ENCODE results near the gene PPARG.
A peak's percentile ranks its signal among the peaks of the same experiment; 100 is the strongest.

The PPARG gene

DNA sequence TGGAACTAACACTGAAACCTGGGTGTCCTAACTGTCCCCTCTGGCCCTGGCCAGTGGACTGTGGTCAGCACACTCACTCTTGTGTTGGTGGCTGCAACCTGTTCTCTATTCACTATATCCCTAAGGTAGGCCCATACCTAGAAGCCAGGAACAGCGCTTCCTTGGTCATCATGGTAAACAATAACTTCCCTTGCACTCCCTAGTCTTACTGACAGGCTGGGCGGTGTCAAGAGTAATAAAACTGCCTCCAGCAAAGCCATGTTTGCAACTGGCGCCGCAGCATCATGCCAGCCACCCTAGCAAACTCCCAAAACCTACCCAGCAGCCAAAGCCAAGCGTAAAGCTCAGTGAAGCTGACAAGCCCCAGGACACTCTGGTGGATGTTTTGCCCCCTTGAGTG, 132.3 kb downstream of the PPARG start:
- peaks cover 0 to 15% (median 9%) of the 10 kb centered on the region in 4 experiments for H3K4me1 ChIP-seq (ENCODE audit: control extremely low read depth in 1 of 4, control insufficient read depth in 4 of 4, insufficient read depth in 4 of 4, low read length in 3 of 4)
- WGBS (ENCODE audit: insufficient coverage) = 100% methylated on average over 4 of the region's 5 CpGs
- no peak for DNase-seq
- POLR2A ChIA-PET = interaction anchor here (0.6 kb wide), 1 partner anchor 160 kb away, joined by 3 read pairs; no protein-coding TSS in a partner anchor
- CTCF ChIA-PET = no interaction called here
- no peaks in the 10 kb centered on the region for H3K36me3 ChIP-seq (ENCODE audit: control insufficient read depth in 4 of 4, insufficient read depth in 4 of 4, low read length in 3 of 4)
- H3K27ac ChIP-seq (ENCODE audit: insufficient read depth in 1 of 2, low read depth in 1 of 2, low read length in 2 of 2, poor library complexity in 1 of 2, severe bottlenecking in 2 of 2) = no peak overlapping the region
- H3K9me3 ChIP-seq (ENCODE audit: control extremely low read depth in 1 of 5, control insufficient read depth in 4 of 5, insufficient read depth in 2 of 5, low read depth in 1 of 5, low read length in 4 of 5) = no peaks in the 10 kb centered on the region
- H3K27me3 ChIP-seq (replicated peaks in 2 of 5; ENCODE audit: control insufficient read depth in 4 of 5, insufficient read depth in 5 of 5, low read length in 4 of 5) = peaks cover 0 to 7% (median 3%) of the 10 kb centered on the region in 5 experiments
- H3K4me3 ChIP-seq (ENCODE audit: control insufficient read depth in 1 of 7, extremely low read depth in 1 of 7, insufficient read depth in 4 of 7, low read depth in 2 of 7, low read length in 6 of 7) = no peak overlapping the region

DNA sequence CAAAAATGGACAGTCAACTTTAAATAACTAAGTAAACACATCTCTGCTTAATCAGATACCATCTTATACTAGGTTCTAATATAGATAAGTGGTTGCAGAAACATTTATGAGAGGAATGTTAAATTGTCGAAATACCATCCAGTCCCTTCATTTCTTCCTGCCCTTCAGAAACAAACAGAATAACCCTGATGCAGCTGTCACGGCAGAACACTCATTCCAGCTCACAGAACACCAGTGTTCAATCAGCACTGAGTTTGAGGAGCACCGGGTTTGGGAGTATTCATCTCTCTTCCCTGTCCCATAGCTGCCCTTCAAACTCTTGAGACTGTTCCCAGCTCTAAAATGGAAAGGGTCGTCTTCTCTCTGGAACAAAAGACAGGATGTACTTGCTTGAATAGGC, 134.3 kb downstream of the PPARG start:
- Histone ChIP-seq H3K36me3 (ENCODE audit: control insufficient read depth in 4 of 4, insufficient read depth in 4 of 4, low read length in 3 of 4) (no peaks in the 10 kb centered on the region), H3K4me3 (ENCODE audit: control insufficient read depth in 1 of 7, extremely low read depth in 1 of 7, insufficient read depth in 4 of 7, low read depth in 2 of 7, low read length in 6 of 7) (no peak overlapping the region), H3K4me1 (ENCODE audit: control extremely low read depth in 1 of 4, control insufficient read depth in 4 of 4, insufficient read depth in 4 of 4, low read length in 3 of 4) (peaks cover 0 to 15% (median 9%) of the 10 kb centered on the region in 4 experiments), H3K9me3 (ENCODE audit: control extremely low read depth in 1 of 5, control insufficient read depth in 4 of 5, insufficient read depth in 2 of 5, low read depth in 1 of 5, low read length in 4 of 5) (no peaks in the 10 kb centered on the region), H3K27me3 (replicated peaks in 2 of 5; ENCODE audit: control insufficient read depth in 4 of 5, insufficient read depth in 5 of 5, low read length in 4 of 5) (peaks cover 0 to 7% (median 4%) of the 10 kb centered on the region in 5 experiments), H3K27ac (ENCODE audit: insufficient read depth in 1 of 2, low read depth in 1 of 2, low read length in 2 of 2, poor library complexity in 1 of 2, severe bottlenecking in 2 of 2) (no peak overlapping the region)
- DNase-seq = no peak
- 100% methylated on average over 3 of the region's 4 CpGs for WGBS (ENCODE audit: insufficient coverage)
- ChIA-PET CTCF (interaction anchor here (1.4 kb wide), 1 partner anchor 10 kb away, joined by 5 read pairs; no protein-coding TSS in a partner anchor), POLR2A (no interaction called here)

DNA sequence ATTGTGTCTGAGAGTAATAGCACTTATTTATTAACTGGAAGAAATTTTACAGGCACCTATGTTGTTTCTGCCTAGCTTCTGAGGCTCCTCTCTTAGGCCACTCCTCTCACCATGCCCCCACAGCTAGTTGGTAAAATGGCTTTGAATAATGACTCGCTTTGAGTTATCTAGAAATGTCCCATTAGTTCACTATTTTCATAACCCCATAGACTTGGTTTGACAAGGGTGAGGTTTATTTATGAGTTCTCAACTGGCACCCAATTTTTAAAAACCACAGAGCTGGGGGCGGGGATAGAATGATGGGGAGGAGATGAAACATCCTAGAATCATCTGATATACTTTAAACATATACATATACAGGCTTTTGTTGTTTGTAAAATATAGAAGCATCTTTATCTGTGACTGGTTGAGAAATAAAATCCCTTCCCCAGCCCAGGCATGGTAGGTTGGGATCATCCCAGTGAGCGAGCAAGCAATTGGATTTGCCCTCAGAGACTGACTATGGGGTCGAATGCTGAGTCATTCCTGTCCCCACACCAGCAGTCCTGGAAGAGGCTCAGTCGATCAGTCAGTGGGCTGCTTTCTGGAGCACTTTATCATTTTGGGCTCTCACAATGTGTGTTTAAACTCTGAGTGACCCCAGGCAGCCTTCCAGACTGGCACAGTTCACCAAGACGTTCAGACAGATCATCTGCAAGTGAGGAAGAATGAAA, 135.2 kb downstream of the PPARG start:
- DNase-seq = peak in 2 of 3 donors; percentile 28 to 49
- H3K27ac ChIP-seq (ENCODE audit: insufficient read depth in 1 of 2, low read depth in 1 of 2, low read length in 2 of 2, poor library complexity in 1 of 2, severe bottlenecking in 2 of 2) = no peak overlapping the region
- CTCF ChIA-PET = no interaction called here

DNA sequence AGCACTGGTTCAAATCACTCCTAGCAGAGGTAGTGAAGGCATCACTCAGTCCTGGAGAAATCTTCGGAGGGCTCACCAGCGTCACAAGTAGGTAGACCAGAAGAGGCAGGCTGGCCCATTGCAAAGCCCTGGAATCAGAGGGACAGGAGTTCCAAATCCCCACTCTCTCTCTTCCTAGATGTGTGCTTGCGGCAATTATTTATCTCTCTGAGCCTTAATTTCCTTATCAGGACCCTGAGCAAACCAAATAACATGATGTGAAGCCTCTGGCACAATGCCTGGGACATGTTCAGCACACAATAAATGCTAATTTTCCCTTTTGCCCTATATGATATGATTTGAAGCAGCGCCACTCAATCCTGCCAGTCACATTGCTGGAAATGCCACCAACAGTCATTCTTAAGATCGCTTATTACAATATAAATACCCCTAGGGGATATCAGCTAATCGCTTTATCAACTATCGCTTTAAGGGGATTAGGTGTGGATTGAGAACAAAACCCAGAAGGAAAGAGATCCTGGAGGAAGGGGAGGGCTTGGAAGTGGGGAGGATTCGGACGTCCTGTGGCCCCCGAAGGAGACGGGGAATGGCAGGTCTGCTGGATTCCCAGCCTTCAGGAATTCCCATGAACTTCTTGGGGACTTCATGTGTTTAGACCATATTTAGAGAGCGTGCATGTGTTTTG, 135.9 kb downstream of the PPARG start:
- Histone ChIP-seq H3K4me1 (ENCODE audit: control extremely low read depth in 1 of 4, control insufficient read depth in 4 of 4, insufficient read depth in 4 of 4, low read length in 3 of 4) (peaks cover 0 to 15% (median 9%) of the 10 kb centered on the region in 4 experiments), H3K27me3 (replicated peaks in 2 of 5; ENCODE audit: control insufficient read depth in 4 of 5, insufficient read depth in 5 of 5, low read length in 4 of 5) (peaks cover 0 to 9% (median 4%) of the 10 kb centered on the region in 5 experiments), H3K4me3 (ENCODE audit: control insufficient read depth in 1 of 7, extremely low read depth in 1 of 7, insufficient read depth in 4 of 7, low read depth in 2 of 7, low read length in 6 of 7) (no peak overlapping the region), H3K27ac (ENCODE audit: insufficient read depth in 1 of 2, low read depth in 1 of 2, low read length in 2 of 2, poor library complexity in 1 of 2, severe bottlenecking in 2 of 2) (no peak overlapping the region), H3K9me3 (ENCODE audit: control extremely low read depth in 1 of 5, control insufficient read depth in 4 of 5, insufficient read depth in 2 of 5, low read depth in 1 of 5, low read length in 4 of 5) (no peaks in the 10 kb centered on the region), H3K36me3 (ENCODE audit: control insufficient read depth in 4 of 4, insufficient read depth in 4 of 4, low read length in 3 of 4) (no peaks in the 10 kb centered on the region)
- WGBS (ENCODE audit: insufficient coverage) = 76% methylated on average over 6 of the region's 12 CpGs
- ChIA-PET POLR2A (no interaction called here), CTCF (no interaction called here)
- peak; percentile 13 to 28 (median 15) for DNase-seq

More for the DNA sequence above, 135.2 kb downstream of the PPARG start:
- POLR2A ChIA-PET = no interaction called here
- H3K9me3 ChIP-seq (ENCODE audit: control extremely low read depth in 1 of 5, control insufficient read depth in 4 of 5, insufficient read depth in 2 of 5, low read depth in 1 of 5, low read length in 4 of 5) = no peaks in the 10 kb centered on the region
- no peaks in the 10 kb centered on the region for H3K36me3 ChIP-seq (ENCODE audit: control insufficient read depth in 4 of 4, insufficient read depth in 4 of 4, low read length in 3 of 4)
- H3K27me3 ChIP-seq (replicated peaks in 2 of 5; ENCODE audit: control insufficient read depth in 4 of 5, insufficient read depth in 5 of 5, low read length in 4 of 5) = peaks cover 0 to 9% (median 4%) of the 10 kb centered on the region in 5 experiments
- 33% methylated on average over 4 of the region's 6 CpGs for WGBS (ENCODE audit: insufficient coverage)
- H3K4me1 ChIP-seq (ENCODE audit: control extremely low read depth in 1 of 4, control insufficient read depth in 4 of 4, insufficient read depth in 4 of 4, low read length in 3 of 4) = peaks cover 0 to 15% (median 9%) of the 10 kb centered on the region in 4 experiments
- no peak overlapping the region for H3K4me3 ChIP-seq (ENCODE audit: control insufficient read depth in 1 of 7, extremely low read depth in 1 of 7, insufficient read depth in 4 of 7, low read depth in 2 of 7, low read length in 6 of 7)

DNA sequence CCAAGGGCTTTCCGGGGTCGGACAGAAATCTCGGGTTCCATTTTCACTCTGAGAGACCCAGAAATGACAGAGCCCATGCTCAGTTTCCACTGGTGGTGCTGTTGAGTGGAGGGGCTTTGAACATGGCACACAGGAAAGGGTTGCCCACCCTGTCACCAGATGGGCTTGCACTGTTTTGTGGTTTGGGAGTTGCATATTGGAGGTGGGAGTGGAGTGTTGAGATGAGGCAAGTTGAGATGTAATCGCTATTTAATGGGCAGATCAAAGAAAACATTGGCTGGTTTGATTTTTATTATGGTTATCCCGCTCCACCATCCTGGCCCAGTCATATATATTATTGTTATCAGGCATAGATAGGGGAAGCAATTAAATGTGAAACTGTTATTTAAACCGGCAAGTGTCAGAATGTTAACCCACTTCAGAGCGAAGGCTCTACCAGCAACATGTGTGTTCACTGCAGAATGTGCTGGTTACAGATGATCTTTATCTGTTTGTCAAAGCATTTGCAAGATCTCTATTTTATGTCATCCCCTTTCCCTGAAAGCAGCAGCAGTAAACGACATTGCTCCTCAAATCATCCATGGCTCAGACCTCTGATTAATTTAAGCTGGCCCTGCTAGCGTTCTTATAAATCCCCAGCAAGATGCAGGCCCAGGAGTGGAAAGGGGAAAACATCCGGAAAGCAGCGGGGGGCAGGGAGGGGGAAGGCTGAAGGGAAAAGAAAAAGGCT, 137.1 kb downstream of the PPARG start:
- H3K27me3 ChIP-seq (replicated peaks in 2 of 5; ENCODE audit: control insufficient read depth in 4 of 5, insufficient read depth in 5 of 5, low read length in 4 of 5) = peaks cover 0 to 7% (median 2%) of the 10 kb centered on the region in 5 experiments
- H3K4me1 ChIP-seq (ENCODE audit: control extremely low read depth in 1 of 4, control insufficient read depth in 4 of 4, insufficient read depth in 4 of 4, low read length in 3 of 4) = peaks cover 0 to 15% (median 9%) of the 10 kb centered on the region in 4 experiments
- POLR2A ChIA-PET = no interaction called here
- 96% methylated on average over 6 of the region's 11 CpGs for WGBS (ENCODE audit: insufficient coverage)
- no peak overlapping the region for H3K27ac ChIP-seq (ENCODE audit: insufficient read depth in 1 of 2, low read depth in 1 of 2, low read length in 2 of 2, poor library complexity in 1 of 2, severe bottlenecking in 2 of 2)
- H3K36me3 ChIP-seq (ENCODE audit: control insufficient read depth in 4 of 4, insufficient read depth in 4 of 4, low read length in 3 of 4) = no peaks in the 10 kb centered on the region
- CTCF ChIA-PET = no interaction called here
- H3K4me3 ChIP-seq (ENCODE audit: control insufficient read depth in 1 of 7, extremely low read depth in 1 of 7, insufficient read depth in 4 of 7, low read depth in 2 of 7, low read length in 6 of 7) = no peak overlapping the region
- H3K9me3 ChIP-seq (ENCODE audit: control extremely low read depth in 1 of 5, control insufficient read depth in 4 of 5, insufficient read depth in 2 of 5, low read depth in 1 of 5, low read length in 4 of 5) = no peaks in the 10 kb centered on the region
- no peak for DNase-seq

GRCh38 chr3:12427551-12427950, 138.7 kb downstream of the PPARG start:
- no peak overlapping the region for H3K27ac ChIP-seq (ENCODE audit: insufficient read depth in 1 of 2, low read depth in 1 of 2, low read length in 2 of 2, poor library complexity in 1 of 2, severe bottlenecking in 2 of 2)
- H3K4me3 ChIP-seq (ENCODE audit: control insufficient read depth in 1 of 7, extremely low read depth in 1 of 7, insufficient read depth in 4 of 7, low read depth in 2 of 7, low read length in 6 of 7) = peak overlapping the region in 1 of 7 experiments; percentile 8
- CTCF ChIA-PET = interaction anchor here (1.5 kb wide), 1 partner anchor 32 kb away, joined by 4 read pairs; no protein-coding TSS in a partner anchor
- no CpG with 5 or more reads among the region's 4 CpGs for WGBS (ENCODE audit: insufficient coverage)
- no peaks in the 10 kb centered on the region for H3K9me3 ChIP-seq (ENCODE audit: control extremely low read depth in 1 of 5, control insufficient read depth in 4 of 5, insufficient read depth in 2 of 5, low read depth in 1 of 5, low read length in 4 of 5)
- peaks cover 0 to 6% (median 2%) of the 10 kb centered on the region in 5 experiments for H3K27me3 ChIP-seq (replicated peaks in 2 of 5; ENCODE audit: control insufficient read depth in 4 of 5, insufficient read depth in 5 of 5, low read length in 4 of 5)
- POLR2A ChIA-PET = no interaction called here
- H3K36me3 ChIP-seq (ENCODE audit: control insufficient read depth in 4 of 4, insufficient read depth in 4 of 4, low read length in 3 of 4) = no peaks in the 10 kb centered on the region
- DNase-seq = no peak
- peaks cover 0 to 15% (median 9%) of the 10 kb centered on the region in 4 experiments for H3K4me1 ChIP-seq (ENCODE audit: control extremely low read depth in 1 of 4, control insufficient read depth in 4 of 4, insufficient read depth in 4 of 4, low read length in 3 of 4)
